HL-60/S4 treated with phorbol 12-myristate 13-acetate at 8.2 ng/mL for 4 days and 3 days (cell line): ENCODE data around the gene TERT.
"Not testable (repeated sequence)": the region's sequence is repeated elsewhere in the genome, so short reads cannot be mapped to it uniquely, and the experiment has no call there.

Experiments used
- in situ Hi-C: fragments of 300-500 bp; cut with MboI; formaldehyde crosslinking; loops from 2 replicates; pipeline ENCODE4 v1.15.0; 2022; ENCODE audit warnings: low sequenced_read_pairs

The TERT gene

GRCh38 chr5:1298067-1298551 lies 3.2 kb upstream of the TERT start:
- in situ Hi-C loops, result no loop called here

DNA sequence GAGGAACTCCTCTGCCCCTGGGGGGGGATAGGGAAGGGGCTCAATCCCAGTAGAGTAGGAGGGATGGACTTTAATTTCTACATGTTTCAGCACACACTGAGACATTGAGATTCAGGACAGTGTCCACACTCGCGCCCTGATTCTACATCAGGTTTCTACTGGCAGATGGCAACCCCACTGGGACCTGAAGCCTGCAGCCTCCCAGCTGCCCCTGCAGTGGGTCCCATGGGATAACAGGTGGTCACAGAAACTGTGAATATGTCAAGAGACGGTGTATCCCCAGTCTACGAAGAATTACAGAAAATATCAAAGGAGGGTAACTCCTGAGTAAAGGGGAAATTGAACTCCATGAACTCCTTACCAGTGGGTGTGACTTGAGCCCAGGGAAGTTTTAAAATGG lies 2.4 kb upstream of the TERT start:
- in situ Hi-C loops, result no loop called here

DNA sequence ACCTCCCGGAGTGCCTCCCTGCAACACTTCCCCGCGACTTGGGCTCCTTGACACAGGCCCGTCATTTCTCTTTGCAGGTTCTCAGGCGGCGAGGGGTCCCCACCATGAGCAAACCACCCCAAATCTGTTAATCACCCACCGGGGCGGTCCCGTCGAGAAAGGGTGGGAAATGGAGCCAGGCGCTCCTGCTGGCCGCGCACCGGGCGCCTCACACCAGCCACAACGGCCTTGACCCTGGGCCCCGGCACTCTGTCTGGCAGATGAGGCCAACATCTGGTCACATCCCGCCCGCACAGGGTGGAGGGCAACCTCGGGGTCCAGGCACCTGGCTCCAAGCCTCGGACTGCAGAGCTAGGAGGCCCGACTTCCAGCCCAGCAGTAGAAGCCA lies 776 bp upstream of the TERT start:
- in situ Hi-C loops, result no loop called here

- in situ Hi-C loops, result no loop called here
These were observed 548 bp downstream of the TERT start for GRCh38 chr5:1294206-1294834.

DNA sequence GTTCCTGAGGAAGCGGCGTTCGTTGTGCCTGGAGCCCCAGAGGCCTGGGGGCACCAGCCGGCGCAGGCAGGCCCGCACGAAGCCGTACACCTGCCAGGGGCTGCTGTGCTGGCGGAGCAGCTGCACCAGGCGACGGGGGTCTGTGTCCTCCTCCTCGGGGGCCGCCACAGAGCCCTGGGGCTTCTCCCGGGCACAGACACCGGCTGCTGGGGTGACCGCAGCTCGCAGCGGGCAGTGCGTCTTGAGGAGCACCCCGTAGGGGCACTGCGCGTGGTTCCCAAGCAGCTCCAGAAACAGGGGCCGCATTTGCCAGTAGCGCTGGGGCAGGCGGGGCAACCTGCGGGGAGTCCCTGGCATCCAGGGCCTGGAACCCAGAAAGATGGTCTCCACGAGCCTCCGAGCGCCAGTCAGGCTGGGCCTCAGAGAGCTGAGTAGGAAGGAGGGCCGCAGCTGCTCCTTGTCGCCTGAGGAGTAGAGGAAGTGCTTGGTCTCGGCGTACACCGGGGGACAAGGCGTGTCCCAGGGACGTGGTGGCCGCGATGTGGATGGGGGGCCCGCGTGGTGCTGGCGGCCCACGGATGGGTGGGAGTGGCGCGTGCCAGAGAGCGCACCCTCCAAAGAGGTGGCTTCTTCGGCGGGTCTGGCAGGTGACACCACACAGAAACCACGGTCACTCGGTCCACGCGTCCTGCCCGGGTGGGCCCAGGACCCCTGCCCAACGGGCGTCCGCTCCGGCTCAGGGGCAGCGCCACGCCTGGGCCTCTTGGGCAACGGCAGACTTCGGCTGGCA lies 1.3 kb downstream of the TERT start:
- in situ Hi-C loops, result no loop called here

DNA sequence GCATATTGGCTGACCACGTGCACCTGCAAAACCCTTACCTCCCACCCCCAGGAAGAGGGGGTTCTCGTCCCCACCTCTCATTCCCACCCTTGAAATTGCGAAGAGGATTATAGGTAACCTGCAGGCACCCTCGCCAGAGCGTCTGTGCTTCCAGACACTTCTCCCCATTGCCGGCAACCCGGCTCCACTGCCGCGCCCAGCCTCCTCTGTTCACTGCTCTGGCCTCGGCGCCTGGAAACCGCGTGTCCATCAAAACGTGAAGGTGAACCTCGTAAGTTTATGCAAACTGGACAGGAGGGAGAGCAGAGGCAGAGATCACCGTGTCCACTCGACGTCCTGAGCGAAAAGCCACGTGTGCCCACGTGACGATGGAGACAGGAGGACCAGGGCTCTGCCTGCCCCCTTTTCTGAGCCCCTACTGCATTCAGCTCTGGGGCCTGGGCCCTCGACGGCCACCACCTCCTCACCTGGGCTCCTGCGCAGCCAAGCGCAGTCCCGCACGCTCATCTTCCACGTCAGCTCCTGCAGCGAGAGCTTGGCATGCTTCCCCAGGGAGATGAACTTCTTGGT lies 1.9 kb downstream of the TERT start:
- in situ Hi-C loops, result no loop called here

GRCh38 chr5:1292139-1292538 lies 2.7 kb downstream of the TERT start:
- in situ Hi-C loops, result no loop called here

DNA sequence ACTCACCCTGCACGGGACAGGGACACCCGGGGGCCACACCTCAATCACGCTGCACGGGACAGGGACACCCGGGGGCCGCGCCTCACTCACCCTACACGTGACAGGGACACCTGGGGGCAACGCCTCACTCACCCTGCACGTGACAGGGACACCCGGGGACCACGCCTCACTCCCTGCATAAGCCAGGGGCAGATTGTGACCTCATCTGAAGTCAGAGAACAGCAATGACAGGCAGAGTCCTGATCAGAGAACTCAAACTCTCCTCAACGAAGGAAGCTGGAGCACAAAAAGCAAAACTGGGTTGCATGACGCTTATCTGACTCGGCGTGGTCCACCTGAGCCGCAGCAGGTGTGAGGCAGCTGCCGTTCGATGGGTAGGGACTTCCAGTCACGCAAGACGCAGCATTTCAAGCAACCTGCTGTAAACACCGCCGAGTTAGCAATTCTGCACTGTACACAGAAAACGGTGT lies 3.2 kb downstream of the TERT start:
- in situ Hi-C loops, result no loop called here

GRCh38 chr5:1290956-1291355 lies 3.9 kb downstream of the TERT start:
- in situ Hi-C loops, result not testable (repeated sequence)

- in situ Hi-C loops, result not testable (repeated sequence)
These were observed 5.3 kb downstream of the TERT start for GRCh38 chr5:1289559-1289958.

DNA sequence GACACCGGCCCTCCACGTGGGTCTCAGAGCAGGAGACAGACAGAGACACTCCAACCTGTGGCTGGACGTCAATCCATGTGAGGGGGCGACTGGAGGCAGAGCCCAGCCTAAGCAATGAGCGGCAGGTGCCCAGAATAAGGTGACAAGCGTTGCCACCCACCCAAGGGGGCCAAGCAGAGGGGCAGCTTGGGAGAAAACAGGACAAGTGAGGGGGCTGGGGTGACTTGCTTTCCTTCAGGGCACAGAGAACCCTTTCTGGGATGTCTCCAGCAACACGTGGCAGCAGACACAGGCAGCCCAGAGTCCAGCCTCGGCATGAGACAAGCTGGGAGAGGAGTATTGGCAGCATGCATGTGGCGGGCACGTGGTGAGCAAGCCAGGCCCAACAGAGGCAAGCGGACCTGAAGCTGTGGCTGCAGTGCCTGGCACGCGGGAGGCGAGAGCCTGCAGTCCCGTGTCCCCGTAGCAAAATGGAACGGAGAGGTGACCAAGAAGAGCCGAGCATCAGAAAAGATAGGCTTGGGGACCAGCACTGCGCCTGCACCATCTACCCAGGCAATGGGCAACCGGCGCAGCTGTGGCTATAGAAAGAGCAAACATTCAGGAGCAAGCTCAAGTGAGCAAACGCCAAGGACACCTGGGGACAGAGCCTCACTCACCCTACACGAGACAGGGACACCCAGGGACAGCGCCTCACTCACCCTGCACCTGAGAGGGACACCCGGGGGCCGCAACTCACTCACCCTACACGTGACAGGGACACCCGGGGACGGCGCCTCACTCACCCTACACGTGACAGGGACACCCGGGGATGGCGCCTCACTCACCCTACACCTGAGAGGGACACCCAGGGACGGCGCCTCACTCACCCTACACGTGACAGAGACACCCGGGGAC lies 6.2 kb downstream of the TERT start:
- in situ Hi-C loops, result no loop called here

DNA sequence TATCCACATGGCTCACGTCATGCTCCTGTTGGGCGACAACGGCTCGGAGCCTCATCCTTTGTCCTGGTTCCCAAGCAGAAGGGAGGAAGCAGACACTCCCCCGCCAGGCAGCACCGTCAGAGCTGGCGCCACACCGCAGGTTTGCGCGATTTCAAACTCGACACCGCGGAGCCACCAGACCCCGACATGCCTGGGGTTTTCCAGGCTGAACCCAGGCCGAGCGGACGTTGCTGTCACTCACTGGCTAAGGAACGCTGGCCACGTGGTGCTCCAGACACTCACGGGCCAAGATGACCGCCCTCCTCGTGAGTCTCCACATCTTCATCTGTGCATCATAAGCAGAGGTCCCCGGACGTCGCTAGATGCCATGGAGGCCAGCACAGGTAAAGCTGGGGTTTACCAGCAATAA lies 9.0 kb downstream of the TERT start:
- in situ Hi-C loops, result no loop called here

GRCh38 chr5:1285141-1285540 lies 9.7 kb downstream of the TERT start:
- in situ Hi-C loops, result no loop called here

DNA sequence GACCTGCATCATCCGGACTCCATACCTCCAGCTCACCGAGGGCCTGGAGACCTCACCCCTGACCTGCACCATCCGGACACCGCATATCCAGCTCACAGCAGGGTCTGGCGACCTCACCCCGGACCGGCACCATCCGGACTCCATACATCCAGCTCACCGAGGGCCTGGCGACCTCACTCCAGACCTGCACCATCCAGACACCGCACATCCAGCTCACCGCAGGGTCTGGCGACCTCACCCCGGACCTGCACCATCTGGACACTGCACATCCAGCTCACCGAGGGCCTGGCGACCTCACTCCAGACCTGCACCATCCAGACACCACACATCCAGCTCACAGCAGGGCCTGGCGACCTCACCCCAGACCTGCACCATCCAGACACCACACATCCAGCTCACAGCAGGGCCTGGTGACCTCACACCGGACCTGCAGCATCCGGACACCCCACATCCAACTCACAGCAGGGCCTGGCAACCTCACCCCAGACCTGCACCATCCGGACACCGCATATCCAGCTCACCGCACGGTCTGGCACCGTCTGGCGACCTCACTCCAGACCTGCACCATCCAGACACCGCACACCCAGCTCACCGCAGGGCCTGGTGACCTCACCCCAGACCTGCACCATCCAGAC lies 10.4 kb downstream of the TERT start:
- in situ Hi-C loops, result not testable (repeated sequence)

DNA sequence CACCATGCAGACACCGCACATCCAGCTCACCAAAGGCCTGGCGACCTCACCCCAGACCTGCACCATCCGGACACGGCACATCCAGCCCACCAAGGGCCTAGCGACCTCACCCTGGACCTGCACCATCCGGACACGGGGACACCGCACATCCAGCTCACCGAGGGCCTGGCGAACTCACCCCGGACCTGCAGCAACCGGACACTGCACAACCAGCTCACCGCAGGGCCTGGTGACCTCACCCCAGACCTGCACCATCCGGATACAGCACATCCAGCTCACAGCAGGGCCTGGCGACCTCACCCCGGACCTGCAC lies 11.2 kb downstream of the TERT start:
- in situ Hi-C loops, result not testable (repeated sequence)

GRCh38 chr5:1282993-1283728 lies 11.7 kb downstream of the TERT start:
- in situ Hi-C loops, result not testable (repeated sequence)

- in situ Hi-C loops, result no loop called here
These were observed 12.5 kb downstream of the TERT start for GRCh38 chr5:1282131-1282992.

DNA sequence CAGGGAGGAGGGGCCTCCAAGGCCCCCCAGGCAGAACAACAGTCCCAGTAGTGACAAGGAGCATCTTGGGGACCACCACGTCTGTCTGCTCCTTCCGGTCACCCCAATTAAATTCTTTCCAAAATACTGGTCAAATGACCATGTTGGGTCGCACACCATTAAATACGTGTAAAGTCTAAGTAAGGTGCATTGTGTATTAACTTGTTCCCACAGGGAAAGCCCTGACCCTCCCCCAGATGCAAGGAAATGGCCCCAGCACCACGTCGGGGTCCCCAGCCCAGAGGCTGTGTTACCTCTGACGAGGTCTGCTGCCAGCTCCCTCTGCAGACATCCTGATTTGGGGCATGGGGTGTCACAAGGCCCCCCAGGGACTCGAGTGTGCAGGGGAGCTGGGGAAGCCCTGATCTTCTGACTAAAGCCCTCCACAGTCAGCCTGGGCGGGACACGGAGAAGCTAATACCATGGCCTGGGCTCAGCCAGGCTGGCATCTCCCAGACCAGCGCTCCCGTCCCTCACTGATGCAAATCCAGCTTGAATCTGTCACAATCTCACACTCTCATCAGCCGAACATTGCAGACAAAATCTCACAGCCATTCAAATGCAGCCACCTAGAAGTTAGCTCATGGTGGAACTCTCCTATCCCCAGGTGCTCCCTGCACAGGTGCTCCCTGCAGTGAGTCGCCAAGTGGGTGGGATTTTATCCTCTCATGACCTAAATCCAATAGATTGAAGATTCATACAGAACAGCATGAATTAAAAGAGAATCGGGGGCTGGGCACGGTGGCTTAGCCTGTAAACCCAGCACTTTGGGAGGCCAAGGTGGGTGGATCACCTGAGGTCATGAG lies 13.6 kb downstream of the TERT start:
- in situ Hi-C loops, result no loop called here
